NOMO-1 treated with dmso at 0.1 percent for 144 hours (cell line): ENCODE results near the gene KRT71.
"Not testable (repeated sequence)": the region's sequence is repeated elsewhere in the genome, so short reads cannot be mapped to it uniquely, and the experiment has no call there.

Experiments
- DNase-seq: peaks from one replicate; lab custom pipeline; 2025; ENCODE audit not compliant: unreplicated experiment; lab: John Stamatoyannopoulos, UW

The KRT71 gene

GRCh38 chr12:52552681-52553195, at the start of gene KRT71:
TSS of gene KRT71 (minus strand) at chr12:52553145. CDS start at chr12:52553077, 68 bp downstream.
- DNase-seq = no peak

GRCh38 chr12:52602552-52602951, 49.6 kb upstream of the KRT71 start:
- DNase-seq = no peak

GRCh38 chr12:52601671-52602070, 48.7 kb upstream of the KRT71 start:
- no peak for DNase-seq

GRCh38 chr12:52600941-52601481, 48.1 kb upstream of the KRT71 start, which contains the start of gene KRT72:
TSS of gene KRT72 (minus strand) at chr12:52601463. CDS start at chr12:52601452, 11 bp downstream.
- no peak for DNase-seq

- DNase-seq = no peak
Measured at GRCh38 chr12:52600475-52600874, 47.5 kb upstream of the KRT71 start.

GRCh38 chr12:52600071-52600470, 47.1 kb upstream of the KRT71 start:
- DNase-seq = no peak

GRCh38 chr12:52598966-52599365, 46.0 kb upstream of the KRT71 start:
- DNase-seq = no peak

GRCh38 chr12:52594237-52594636, 41.3 kb upstream of the KRT71 start:
- not testable (repeated sequence) for DNase-seq

GRCh38 chr12:52591521-52591920, 38.6 kb upstream of the KRT71 start:
- no peak for DNase-seq

GRCh38 chr12:52590021-52590420, 37.1 kb upstream of the KRT71 start:
- no peak for DNase-seq

GRCh38 chr12:52587563-52587962, 34.6 kb upstream of the KRT71 start:
- no peak for DNase-seq

- no peak for DNase-seq
Measured at GRCh38 chr12:52585946-52586345, 33.0 kb upstream of the KRT71 start.

- no peak for DNase-seq
Measured at GRCh38 chr12:52585066-52585465, 32.1 kb upstream of the KRT71 start.

GRCh38 chr12:52584156-52584682, 31.3 kb upstream of the KRT71 start:
- no peak for DNase-seq

GRCh38 chr12:52582971-52583456, 30.1 kb upstream of the KRT71 start:
- no peak for DNase-seq

- no peak for DNase-seq
Measured at GRCh38 chr12:52582486-52582885, 29.5 kb upstream of the KRT71 start.

GRCh38 chr12:52581481-52581880, 28.5 kb upstream of the KRT71 start:
- no peak for DNase-seq

- DNase-seq = no peak
Measured at GRCh38 chr12:52581066-52581465, 28.1 kb upstream of the KRT71 start.

- DNase-seq = no peak
Measured at GRCh38 chr12:52580496-52580895, 27.6 kb upstream of the KRT71 start.

- DNase-seq = no peak
Measured at GRCh38 chr12:52579468-52580465, 26.8 kb upstream of the KRT71 start.

- DNase-seq = no peak
Measured at GRCh38 chr12:52578469-52578868, 25.5 kb upstream of the KRT71 start.

- DNase-seq = no peak
Measured at GRCh38 chr12:52577316-52577715, 24.4 kb upstream of the KRT71 start.
